Measurements from ENCODE around the gene ABCC8.

Gene ABCC8

DNA sequence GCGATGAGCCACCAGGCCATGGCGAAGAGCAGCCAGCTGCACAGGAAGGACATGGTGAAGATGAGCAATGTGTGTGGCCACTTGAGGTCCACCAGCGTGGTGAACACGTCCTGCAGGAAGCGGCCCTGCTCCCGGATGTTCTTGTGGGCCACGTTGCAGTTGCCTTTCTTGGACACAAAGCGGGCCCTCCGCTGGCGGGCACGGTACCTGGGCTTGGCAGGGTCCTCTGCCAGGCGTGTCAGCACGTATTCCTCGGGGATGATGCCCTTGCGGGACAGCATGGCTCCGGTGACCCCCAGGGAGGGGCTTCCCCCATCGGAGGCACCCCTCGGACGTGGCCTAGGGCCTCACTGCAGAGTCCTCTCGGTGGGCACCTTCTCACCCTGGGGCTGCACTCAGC lies 88.8 kb downstream of the ABCC8 start:
- DNase-seq (ENCODE audit: low spot score), result no peak

DNA sequence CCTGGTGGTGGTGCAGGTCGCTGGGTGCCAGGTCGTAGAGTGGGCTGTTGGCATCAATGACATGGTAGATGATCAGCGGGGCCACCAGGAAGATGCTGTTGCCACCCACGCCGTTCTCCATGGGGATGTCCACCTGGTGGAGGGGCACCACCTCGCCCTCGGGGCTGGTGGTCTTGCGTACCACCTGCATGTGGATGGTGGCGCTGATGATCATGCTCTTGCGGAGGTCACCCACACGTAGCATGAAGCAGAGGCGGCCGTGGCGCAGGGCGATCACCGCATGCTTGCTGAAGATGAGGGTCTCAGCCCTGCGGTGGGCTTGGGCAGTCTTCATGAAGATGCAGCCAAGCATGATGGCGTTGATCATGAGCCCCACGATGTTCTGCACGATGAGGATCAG lies 89.4 kb downstream of the ABCC8 start:
- no peak for DNase-seq (ENCODE audit: low spot score)

- DNase-seq (ENCODE audit: low spot score), result peak; percentile 57
These were observed 90.1 kb downstream of the ABCC8 start for GRCh38 chr11:17386331-17387084.

DNA sequence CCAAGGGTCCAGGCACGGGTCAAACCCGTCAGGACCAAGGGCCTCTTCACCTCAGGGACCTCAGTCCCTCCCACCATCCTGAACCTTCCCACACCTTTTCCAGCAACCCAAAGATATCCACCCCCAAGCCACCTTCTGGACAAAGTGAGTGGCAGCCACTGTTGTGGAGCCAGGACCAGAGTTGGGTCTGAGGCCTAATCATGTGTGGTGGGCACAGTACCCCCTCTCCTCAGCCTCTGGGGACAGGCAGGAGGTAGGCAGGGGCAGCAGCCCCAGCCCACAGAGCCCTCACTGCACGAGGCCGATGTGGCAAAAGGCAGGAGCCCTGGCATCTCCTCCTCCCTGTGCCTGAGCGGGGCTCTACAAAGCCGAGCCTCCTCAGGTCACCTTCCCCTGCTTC lies 90.7 kb downstream of the ABCC8 start:
- DNase-seq (ENCODE audit: low spot score), result no peak

GRCh38 chr11:17385492-17385891 lies 91.2 kb downstream of the ABCC8 start:
- no peak for DNase-seq (ENCODE audit: low spot score)

DNA sequence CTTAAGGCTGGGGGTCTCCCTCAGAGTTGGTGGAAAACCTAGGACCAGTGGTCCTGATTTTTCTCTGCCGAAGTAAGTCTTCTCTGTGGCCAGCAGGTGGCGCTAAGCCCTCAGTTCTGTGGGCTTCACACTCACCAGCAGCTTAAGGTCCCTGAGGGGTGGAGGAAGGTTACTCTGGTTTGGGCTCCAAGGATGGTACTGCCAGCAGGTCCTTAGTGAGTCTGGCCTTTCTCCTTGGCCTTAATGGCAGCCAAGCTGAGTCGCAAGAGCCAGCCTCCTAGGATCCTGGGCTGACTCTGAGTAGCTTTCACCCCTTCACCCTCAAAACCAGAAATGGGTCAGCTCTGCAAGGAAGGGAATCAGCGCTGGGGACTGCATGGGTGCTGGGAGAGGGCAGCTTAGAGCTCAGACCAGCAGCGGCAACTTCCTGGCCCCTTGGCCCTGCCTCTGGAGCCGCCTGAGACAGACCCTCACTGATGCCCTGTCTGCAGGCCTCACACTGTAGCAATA lies 92.6 kb downstream of the ABCC8 start:
- peak; percentile 71 for DNase-seq (ENCODE audit: low spot score)

GRCh38 chr11:17383461-17383860 lies 93.2 kb downstream of the ABCC8 start:
- DNase-seq (ENCODE audit: low spot score), result no peak

DNA sequence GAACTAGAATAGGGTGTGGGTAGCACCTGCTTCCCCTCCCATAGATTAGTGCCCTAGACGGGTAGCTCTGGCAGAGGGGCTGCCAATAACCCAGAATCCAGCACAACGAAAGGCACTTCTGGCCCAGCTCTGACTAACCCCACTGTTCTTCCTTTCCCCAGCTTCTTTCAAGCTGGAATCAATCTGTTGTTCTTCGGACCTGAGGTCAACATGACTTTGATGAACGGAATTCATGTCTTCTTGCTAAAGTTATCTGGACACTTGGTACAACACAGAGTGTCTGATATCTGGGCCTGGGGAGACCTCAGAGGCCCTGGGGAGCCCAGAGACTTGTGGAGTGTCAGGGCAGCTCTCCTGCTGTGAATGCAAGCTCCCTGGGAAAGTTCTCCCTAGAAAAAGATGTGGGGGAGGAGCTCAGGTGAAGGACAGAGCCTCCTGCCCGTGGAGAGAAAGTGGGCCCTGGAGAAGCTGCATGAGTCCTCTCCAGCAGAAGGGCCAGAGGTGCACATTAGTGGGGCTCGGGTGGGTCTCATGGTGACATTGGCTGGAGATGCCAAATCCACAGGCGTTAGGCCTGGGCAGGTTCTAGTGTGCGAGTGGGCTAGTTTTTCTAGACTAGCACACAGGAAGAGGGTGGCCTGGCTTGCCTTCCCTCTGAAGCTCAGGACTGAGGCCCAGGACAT lies 94.5 kb downstream of the ABCC8 start:
- DNase-seq (ENCODE audit: low spot score), result no peak

DNA sequence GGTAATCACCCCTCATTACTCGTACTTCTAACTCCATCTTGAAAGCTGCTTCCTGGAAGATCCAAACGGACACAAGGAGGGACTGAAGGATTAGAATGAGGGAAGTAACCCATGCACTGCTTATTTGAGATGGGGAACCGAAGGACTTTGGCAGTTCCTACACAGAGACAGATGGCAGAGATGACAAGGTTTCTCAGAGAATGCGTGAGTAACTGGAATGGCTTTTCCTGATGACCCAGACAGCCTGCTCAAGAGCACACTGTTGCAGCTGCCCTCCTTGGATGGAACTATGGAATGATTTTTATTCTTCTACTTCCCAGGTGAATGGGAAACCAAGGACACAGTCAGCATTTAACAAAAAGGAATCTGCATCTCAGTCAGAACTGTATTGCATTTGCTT lies 95.5 kb downstream of the ABCC8 start:
- DNase-seq (ENCODE audit: low spot score), result no peak

GRCh38 chr11:17379383-17380180 lies 97.1 kb downstream of the ABCC8 start:
- DNase-seq (ENCODE audit: low spot score), result no peak

DNA sequence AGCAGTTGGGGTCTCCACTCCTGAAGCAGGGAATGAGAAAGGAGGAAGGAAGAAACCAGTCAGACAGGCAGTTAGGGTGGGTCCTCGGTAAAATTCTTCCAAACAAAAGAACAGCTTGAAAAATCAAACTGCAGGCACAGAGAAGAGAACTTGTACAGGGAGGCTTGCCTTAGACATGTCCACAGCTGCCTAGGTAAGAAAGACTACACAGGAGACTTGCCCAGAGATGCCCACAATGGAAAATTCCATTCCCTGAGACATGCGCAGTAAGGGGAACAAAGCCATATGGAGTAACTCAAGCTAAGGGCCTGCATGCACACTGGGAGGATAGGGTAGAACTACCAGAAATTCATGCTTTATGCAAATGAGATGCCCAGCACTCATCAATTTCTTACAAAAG lies 98.0 kb downstream of the ABCC8 start:
- no peak for DNase-seq (ENCODE audit: low spot score)

- DNase-seq (ENCODE audit: low spot score), result no peak
These were observed 100.2 kb downstream of the ABCC8 start for GRCh38 chr11:17376493-17376892.

GRCh38 chr11:17375547-17375946 lies 101.1 kb downstream of the ABCC8 start:
- DNase-seq (ENCODE audit: low spot score), result no peak

- DNase-seq (ENCODE audit: low spot score), result no peak
These were observed 105.0 kb downstream of the ABCC8 start for GRCh38 chr11:17371614-17372013.

- no peak for DNase-seq (ENCODE audit: low spot score)
These were observed 106.9 kb downstream of the ABCC8 start for GRCh38 chr11:17369684-17370243.

GRCh38 chr11:17369094-17369493 lies 107.6 kb downstream of the ABCC8 start:
- DNase-seq (ENCODE audit: low spot score), result no peak

GRCh38 chr11:17368551-17368950 lies 108.1 kb downstream of the ABCC8 start:
- no peak for DNase-seq (ENCODE audit: low spot score)

GRCh38 chr11:17366495-17366894 lies 110.2 kb downstream of the ABCC8 start:
- no peak for DNase-seq (ENCODE audit: low spot score)

- peak; percentile 80 for DNase-seq (ENCODE audit: low spot score)
These were observed 122.0 kb downstream of the ABCC8 start for GRCh38 chr11:17354601-17354991.

DNA sequence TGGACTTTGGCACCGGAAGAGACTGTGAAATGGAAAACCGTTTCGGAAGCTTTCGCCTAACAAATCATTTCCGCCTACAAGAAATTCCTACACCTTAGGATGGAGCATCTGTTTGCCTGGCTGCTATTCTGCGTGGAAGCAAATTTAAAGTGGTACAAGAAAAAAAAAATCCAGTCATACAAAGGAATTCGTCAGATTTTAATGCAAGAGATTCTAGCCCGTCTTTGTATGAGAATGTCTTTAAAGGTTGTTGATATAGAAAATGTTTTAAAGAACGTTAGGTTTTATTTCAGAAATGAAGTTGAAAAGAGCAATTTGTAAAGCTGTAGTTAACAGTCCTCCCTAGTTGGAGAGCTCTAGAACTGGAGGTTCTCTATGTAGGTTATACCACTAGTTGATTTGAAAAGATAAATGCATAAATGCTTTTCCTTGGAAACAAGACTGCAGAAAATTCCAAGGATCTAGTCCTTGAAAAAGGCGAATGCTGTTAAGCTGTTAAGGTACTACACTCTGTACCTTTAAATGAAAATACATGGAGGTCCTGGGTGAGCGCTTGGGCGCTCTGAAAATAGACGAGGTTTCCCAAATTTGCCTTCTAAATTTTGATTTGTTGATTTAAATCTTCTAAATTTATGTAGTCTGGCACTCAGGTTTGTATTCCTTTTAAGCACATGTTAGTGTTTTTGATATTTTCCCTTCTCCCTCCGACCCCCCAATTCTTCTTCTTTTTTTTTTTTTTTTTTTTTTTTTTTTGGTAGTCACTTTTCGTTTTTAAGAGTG lies 122.6 kb downstream of the ABCC8 start:
- no peak for DNase-seq (ENCODE audit: low spot score)

GRCh38 chr11:17352950-17353820 lies 123.5 kb downstream of the ABCC8 start:
- peak; percentile 80 for DNase-seq (ENCODE audit: low spot score)

Measured in iPS-NIHi11 (cell line).